GM19468 (cell line): Measurements from ENCODE around the gene COL7A1.

Experiments used
- ATAC-seq: cut with Tn5 transposase; IDR thresholded peaks from one replicate; pipeline ENCODE4 v1.9.1; 2021; ENCODE audit warnings: mild to moderate bottlenecking, moderate library complexity, moderate number of reproducible peaks; ENCODE audit not compliant: unreplicated experiment; ENCODE audit errors: extremely low read depth

The COL7A1 gene

GRCh38 chr3:48595075-48595525 lies at the start of gene COL7A1:
Gene COL7A1 (minus strand): TSS chr3:48595329. CDS start chr3:48595159, 170 bp downstream.
- no peak for ATAC-seq

GRCh38 chr3:48642605-48643004 lies 47.5 kb upstream of the COL7A1 start:
- no peak for ATAC-seq

GRCh38 chr3:48641396-48641795 lies 46.3 kb upstream of the COL7A1 start:
- no peak for ATAC-seq

- ATAC-seq = no peak
Observed at GRCh38 chr3:48639944-48640606, 44.9 kb upstream of the COL7A1 start.

GRCh38 chr3:48637305-48637704 lies 42.2 kb upstream of the COL7A1 start:
- no peak for ATAC-seq

GRCh38 chr3:48636149-48636655 lies 41.1 kb upstream of the COL7A1 start:
- no peak for ATAC-seq

- peak; percentile 71 for ATAC-seq
Observed at GRCh38 chr3:48635222-48636021, 40.3 kb upstream of the COL7A1 start, which contains the start of gene SLC26A6. Gene SLC26A6 (minus strand): TSS chr3:48635461. CDS start chr3:48635393, 68 bp downstream.

GRCh38 chr3:48634661-48635221 lies 39.6 kb upstream of the COL7A1 start:
- peak; percentile 5 for ATAC-seq

GRCh38 chr3:48633743-48634142 lies 38.6 kb upstream of the COL7A1 start:
- ATAC-seq = no peak

GRCh38 chr3:48633256-48633655 lies 38.1 kb upstream of the COL7A1 start:
- ATAC-seq = no peak

- ATAC-seq = no peak
Observed at GRCh38 chr3:48631516-48632448, 36.7 kb upstream of the COL7A1 start.

GRCh38 chr3:48630833-48631232 lies 35.7 kb upstream of the COL7A1 start:
- ATAC-seq = no peak

- ATAC-seq = no peak
Observed at GRCh38 chr3:48630407-48630806, 35.3 kb upstream of the COL7A1 start.

GRCh38 chr3:48629894-48630293 lies 34.8 kb upstream of the COL7A1 start:
- no peak for ATAC-seq

- no peak for ATAC-seq
Observed at GRCh38 chr3:48628277-48629017, 33.3 kb upstream of the COL7A1 start.

- no peak for ATAC-seq
Observed at GRCh38 chr3:48625600-48625999, 30.5 kb upstream of the COL7A1 start.

GRCh38 chr3:48624767-48625166 lies 29.6 kb upstream of the COL7A1 start:
- ATAC-seq = no peak

- ATAC-seq = no peak
Observed at GRCh38 chr3:48623851-48624547, 28.9 kb upstream of the COL7A1 start.

GRCh38 chr3:48621461-48621869 lies 26.3 kb upstream of the COL7A1 start, which contains the start of gene TMEM89:
Gene TMEM89 (minus strand): TSS chr3:48621769. CDS start chr3:48621756, 13 bp downstream.
- ATAC-seq = no peak
